ENCODE measurements around the gene DHRS2.

DHRS2 gene

GRCh38 chr14:23612802-23613201 lies 23.4 kb upstream of the DHRS2 start:
- no peak for DNase-seq (ENCODE audit: low read depth)

DNA sequence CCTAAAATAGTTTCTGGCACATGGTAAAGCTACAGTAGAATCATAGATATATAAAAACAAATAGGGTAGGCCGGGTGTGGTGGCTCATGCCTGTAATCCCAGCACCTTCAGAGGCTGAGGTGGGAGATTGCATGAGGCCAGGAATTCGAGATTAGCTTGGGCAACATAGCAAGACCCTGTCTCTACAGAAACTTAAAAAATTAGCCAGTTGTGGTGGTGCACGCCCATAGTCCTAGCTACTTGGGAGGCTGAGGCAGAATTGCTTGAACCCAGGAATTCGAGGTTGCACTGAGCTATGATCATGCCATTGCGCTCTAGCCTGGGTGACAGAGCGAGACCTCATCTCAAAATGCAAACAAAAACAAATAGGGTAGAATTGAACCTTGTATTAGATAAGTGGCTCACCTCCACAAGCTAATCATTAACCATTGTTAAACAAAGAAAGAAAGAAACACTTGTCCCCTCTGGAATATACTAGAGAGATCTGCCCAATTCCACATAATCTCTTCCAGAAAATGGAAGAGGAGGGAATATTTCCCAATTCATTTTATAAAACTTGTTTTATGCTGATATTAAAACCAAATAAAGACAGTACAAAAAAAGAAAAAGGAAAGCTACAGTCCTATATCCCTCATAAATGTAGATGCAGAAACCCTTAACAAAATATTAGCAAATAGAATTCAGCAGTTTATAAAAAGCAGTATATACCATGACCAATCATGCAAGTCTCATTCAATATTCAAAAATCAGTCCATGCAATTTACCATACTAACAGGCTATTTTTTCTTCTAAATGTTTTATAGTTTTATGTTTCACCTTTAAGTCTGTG lies 22.7 kb upstream of the DHRS2 start:
- no peak for DNase-seq (ENCODE audit: low read depth)

DNA sequence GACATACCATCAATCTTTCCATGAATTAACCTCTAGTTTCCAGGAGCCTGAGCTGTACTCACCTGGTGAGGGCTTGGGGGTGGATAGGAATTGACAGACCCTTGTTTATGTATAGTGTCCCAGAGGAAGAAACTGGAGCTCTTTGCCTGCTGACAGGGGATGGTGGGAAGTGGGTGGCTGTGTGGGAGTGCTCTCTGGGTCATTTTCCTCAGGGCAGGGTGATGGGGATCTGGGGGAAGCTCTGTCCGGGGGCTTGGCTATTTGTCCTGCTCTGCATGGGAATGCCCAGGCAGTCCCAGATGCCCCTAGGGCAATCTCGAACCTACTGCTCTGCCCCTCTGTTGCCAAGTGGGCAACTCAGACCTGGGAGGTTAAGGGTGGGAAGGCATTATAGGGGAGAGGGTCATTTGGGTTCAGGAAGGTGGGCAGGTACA lies 21.8 kb upstream of the DHRS2 start:
- no peak for DNase-seq (ENCODE audit: low read depth)

- no peak for DNase-seq (ENCODE audit: low read depth)
Observed at GRCh38 chr14:23615856-23616255, 20.3 kb upstream of the DHRS2 start.

DNA sequence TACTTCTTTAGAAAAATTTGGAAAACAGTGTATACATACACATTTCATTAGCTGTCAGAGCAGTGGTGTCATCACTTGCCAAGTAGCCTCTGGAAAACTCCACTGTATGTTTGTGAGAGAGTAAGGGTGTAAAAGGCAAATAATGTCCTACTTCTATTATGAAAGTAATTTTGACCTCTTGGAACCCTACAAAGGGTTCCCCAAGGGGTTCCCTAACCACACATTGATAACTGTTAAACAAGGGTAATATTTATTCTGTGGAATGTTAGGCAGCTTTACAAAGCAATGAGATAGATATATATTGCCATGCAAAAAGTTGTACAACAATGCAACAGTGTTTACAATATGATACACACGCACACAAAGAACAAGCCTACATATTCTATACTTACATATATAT lies 18.6 kb upstream of the DHRS2 start:
- no peak for DNase-seq (ENCODE audit: low read depth)

DNA sequence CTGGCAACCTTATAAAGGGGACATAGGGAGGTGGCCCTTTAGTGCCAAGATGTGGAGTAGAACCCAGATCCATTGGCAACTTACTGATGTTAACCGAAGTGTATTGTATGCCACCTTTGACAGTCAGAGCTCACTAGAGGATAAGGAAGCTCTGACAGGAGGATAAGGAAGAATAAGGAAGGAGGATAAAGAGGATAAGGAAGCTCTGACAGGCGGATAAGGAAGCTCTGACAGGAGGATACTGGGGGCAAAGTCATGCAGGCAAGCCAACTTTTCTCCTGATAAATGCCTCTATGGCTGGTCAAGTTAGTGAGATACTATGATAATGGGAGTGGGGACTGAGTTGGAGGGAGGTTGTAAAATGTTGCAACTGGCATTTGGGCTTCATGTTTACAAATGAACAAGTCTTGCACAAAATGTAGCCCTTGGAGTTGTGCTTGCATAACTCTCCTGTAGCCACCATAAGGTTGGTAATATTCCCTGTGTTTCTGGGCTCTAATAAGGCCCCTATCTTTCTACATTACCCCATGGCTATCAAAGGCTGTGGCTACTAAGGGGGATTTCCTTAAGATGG lies 17.7 kb upstream of the DHRS2 start:
- DNase-seq (ENCODE audit: low read depth) = no peak

DNA sequence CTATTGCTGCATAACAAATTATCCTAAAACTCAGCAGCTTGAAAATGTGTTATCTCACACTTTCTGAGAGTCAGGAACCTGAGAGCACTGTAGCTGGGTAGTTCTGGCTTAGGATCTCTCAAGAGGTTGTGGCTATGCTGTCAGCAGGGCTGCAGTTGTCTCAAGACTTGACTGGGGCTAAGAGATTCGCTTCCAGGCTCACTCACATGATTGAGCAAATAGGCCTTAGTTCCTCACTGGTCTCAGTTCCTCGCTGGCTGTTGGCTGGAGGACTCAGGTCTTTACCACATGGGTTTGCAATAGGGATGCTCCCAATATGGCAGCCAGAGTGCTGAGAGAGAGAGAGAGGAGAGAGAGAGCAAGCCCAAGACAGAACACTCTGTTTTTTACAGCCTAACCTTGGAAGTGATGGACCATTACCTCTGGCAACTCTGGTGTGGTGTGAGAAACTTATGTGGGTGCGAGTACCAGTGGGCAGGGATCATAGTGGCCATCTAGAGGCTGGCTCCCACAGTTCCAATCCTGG lies 15.9 kb upstream of the DHRS2 start:
- DNase-seq (ENCODE audit: low read depth) = no peak

DNA sequence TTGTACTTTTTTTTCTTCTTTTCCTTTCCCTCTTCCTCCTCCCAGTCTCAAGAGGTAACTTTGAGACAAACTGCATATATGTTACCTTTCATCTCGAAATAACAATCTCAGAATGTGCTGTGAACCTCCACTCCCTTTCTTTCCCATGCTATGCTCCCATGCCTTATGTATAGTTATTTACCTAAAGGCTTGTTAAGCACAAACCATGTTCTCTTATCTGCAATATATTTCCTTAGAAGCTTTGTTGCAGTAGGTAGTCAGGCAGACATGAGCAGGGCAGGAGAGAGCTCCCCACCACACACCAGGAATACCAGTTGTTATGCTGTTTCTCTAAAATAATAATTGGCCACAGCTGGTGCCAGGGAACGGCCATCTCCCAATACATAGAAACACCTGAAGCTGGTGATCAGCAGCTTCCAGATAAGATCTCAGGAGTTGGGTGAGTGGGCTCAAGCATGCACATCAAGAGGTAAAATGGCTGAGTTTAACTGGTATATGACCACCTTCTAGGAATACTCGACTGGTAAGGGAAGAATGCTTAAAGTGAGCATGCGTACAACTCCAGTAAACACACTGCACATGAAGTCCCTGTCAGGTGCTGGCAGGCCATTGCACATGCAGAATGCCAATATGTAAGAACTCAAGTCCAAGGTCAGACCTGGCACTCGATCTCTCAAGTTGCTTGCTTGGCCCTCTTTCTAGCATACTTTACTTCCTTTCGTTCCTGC lies 14.8 kb upstream of the DHRS2 start:
- DNase-seq (ENCODE audit: low read depth) = no peak

GRCh38 chr14:23621932-23622730 lies 14.0 kb upstream of the DHRS2 start:
- DNase-seq (ENCODE audit: low read depth) = no peak

DNA sequence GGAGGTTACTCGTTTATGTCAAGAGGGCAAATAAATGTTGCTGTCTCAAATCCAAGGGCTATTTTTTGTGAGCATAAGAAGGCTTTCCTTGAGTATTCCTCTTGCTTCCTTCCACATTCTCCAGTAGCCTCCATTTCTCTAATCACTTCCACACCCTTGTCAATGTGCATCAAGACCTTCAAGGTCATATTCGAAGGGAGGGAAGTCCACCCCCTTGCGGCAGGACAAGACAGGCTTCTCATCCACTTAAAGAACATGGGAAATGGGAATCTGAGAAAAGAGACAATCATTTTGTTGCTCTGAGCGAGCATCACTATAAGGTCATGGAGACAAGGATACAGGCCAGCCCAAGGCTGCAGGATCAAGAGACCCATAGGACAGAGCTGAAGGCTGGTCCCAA lies 13.2 kb upstream of the DHRS2 start:
- DNase-seq (ENCODE audit: low read depth) = no peak

- no peak for DNase-seq (ENCODE audit: low read depth)
Observed at GRCh38 chr14:23623962-23624361, 12.2 kb upstream of the DHRS2 start.

DNA sequence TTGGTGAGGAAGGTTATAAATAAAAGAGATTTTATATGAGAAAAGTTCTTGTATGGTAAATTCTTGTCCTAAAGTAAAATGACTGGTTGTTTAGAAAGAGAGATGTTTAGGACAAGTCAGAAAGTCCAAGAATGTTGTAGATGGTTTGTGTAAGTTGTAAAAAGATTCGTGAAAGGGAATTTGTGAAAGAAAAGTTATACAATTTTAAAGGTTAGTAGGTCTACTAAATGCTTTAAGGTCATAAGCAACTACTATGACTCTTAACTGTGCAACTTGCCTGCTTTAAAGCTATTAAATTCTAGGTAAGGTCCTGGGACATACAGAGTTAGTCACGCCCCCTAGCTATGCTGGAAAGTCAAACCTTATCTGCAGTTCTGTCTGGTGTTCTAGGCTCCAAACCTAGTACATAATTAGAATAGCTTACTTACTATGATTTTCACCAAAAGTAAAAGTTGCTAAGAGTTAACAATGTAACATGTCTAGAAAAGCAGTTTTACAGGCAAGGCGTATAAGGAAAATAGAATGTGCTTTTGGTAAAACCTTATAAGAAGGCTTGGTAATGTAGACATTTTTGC lies 11.2 kb upstream of the DHRS2 start:
- DNase-seq (ENCODE audit: low read depth) = no peak

DNA sequence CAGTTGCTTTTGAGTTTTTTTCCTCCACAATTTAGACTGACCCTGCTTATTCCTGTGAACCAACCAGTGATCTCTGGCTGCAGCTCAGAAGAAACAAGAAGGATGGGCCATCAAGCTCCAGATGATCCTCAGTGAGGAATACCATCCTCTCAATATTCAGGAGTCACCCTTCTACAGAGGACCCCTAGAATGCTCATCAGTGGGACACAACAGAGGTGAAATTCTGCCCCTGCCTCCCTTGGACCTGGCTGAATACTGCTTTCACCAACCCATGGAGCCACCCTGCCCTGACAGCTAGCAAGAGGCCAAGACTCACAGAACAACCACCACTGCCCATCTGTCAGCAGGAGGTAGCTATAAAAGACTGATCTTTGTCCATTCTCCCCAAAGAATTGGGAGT lies 9.2 kb upstream of the DHRS2 start:
- no peak for DNase-seq (ENCODE audit: low read depth)

- DNase-seq (ENCODE audit: low read depth) = no peak
Observed at GRCh38 chr14:23627961-23628360, 8.2 kb upstream of the DHRS2 start.

GRCh38 chr14:23629204-23629603 lies 7.0 kb upstream of the DHRS2 start:
- DNase-seq (ENCODE audit: low read depth) = no peak

GRCh38 chr14:23629832-23630396 lies 6.2 kb upstream of the DHRS2 start:
- no peak for DNase-seq (ENCODE audit: low read depth)

DNA sequence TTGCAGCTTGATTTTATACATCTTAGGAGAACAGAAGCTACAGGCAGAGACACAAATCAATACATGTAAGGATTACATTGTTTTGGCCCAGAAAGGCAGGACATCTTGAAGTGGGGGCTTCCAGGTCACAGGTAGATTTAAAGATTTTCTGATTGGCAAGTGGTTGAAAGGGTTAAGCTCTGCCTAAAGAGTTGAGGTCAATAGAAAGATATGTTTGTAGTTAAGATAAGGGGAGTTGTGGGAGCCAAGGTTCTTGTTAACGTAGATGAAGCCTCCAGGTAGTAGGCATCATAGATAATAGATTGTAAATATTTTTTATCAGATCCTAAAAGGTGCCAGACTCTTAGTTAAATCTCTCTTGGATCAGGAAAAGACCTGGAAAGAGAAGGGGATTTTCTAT lies 5.5 kb upstream of the DHRS2 start:
- DNase-seq (ENCODE audit: low read depth) = no peak

GRCh38 chr14:23631234-23631633 lies 4.9 kb upstream of the DHRS2 start:
- no peak for DNase-seq (ENCODE audit: low read depth)

GRCh38 chr14:23631702-23632460 lies 4.3 kb upstream of the DHRS2 start:
- DNase-seq (ENCODE audit: low read depth) = peak; percentile 48

DNA sequence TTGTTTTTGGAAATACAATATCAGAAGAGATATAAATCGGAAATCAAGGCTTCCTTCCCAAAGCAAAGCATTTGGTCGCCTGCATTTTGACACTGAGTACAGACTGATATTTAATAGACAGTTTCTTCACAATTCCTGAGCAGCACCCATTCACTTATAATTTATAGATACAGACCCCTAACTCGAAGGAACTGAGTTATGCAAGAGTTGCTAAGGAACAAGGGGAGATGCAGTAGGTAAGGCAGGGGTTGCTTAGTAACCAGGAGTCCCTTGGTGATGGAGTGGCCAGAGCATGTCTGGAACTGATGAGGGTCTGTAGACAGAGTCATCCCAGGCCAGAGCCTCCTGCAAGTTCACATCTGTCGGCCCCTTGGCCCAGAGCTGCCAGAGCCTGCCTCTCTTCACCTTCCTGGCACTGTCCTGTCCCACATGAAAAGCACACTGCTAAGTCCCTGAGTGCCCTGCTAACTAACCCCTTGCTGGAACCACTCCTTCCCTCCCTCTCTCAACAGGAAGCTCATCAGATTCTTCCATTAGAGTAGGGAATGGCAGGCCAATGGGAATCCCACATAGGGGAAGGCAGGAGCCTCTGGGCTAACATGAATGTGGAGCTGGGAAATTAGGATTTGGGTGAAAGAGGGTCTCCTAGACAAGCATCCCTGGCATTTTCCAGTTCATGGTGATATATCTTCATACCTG lies 3.6 kb upstream of the DHRS2 start:
- no peak for DNase-seq (ENCODE audit: low read depth)
